AG08396 (cell line): ENCODE results near the gene FAF2.
"Not testable (repeated sequence)": the region's sequence is repeated elsewhere in the genome, so short reads cannot be mapped to it uniquely, and the experiment has no call there.

Source experiments
- DNase-seq: peaks from one replicate; pipeline ENCODE4 v3.0.0; 2012; ENCODE audit warnings: low spot score, mixed read lengths

Gene FAF2

GRCh38 chr5:176447978-176448608 lies at the start of gene FAF2:
Gene FAF2, plus strand, starts transcription at chr5:176448385. Its CDS starts 23 bp downstream, at chr5:176448408.
- DNase-seq, result peak; percentile 99

- no peak for DNase-seq
Observed at GRCh38 chr5:176400382-176401156, 47.6 kb upstream of the FAF2 start.

DNA sequence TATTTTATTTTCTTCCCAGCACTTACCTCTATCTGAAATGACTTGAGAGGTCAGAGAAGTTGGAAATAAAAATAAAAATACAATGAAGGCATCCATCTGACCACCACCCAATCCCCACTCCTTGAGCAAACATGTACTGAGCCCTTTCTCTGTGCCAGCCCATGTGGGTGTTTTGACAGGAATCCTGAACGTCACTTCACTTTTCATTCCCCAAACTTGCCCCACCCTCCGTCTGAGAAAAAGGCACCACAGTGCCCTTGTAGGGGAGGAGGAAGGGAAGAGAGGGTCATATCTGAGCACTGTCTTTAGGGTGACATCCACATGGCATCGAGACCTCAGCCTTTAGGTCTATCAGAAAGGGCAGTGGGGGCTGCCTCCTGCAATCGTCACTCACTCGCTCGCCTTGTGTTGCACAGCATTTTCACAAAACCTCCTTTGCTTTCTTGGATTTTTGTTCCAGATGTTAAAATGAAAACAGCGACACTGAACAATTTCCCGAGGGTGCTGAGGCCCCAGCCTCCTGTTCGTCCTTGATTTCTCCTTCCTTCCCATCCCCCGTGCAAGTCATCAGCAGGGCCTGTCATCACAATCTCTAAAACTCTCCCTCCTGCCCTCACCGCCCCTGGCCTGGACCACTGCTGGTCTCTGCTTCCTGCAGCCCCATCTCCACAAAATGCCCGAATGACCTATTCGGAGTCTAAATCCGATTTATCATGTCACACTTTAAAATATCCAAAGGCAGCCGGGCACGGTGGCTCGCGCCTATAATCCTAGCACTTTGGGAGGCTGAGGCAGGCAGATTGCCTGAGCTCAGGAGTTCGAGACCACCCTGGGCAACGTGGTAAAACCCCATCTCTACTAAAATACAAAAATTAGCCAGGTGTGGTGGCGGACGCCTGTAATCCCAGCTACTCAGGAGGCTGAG lies 46.6 kb upstream of the FAF2 start:
- no peak for DNase-seq

- DNase-seq, result no peak
Observed at GRCh38 chr5:176405656-176406435, 42.3 kb upstream of the FAF2 start.

DNA sequence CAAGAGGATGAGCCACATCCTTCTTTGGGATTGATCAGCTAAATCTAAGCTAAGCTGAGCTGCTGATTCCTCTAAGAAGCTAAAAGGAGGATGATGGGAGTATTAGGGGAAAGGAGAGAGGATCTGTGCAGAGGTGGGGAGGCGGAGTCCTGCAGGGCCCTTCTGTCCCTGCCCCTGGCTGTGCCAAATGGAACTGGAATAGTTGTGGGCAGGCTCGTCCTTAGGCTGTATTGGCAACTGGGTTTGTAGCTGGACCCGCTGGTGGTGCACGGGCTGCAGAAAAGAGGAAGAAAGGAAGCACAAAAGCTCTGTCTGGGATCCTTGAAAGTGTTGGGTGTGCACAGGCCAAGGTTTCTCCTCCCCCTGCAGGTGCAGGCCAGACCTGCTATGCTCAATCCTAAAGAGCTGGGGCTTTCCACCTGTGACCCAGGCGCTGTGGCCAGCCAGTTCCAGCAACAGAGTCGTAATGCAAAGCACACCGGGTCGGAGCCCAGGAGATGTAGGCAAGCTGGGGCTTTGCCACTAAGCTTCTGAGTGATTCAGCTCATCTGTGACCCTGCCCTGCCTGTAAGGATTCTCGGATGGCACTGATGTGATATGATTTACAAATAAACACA lies 41.6 kb upstream of the FAF2 start:
- no peak for DNase-seq

GRCh38 chr5:176407456-176408251 lies 40.5 kb upstream of the FAF2 start:
- DNase-seq, result no peak

GRCh38 chr5:176408252-176408573 lies 40.0 kb upstream of the FAF2 start:
- not testable (repeated sequence) for DNase-seq

- DNase-seq, result no peak
Observed at GRCh38 chr5:176408590-176408989, 39.6 kb upstream of the FAF2 start.

DNA sequence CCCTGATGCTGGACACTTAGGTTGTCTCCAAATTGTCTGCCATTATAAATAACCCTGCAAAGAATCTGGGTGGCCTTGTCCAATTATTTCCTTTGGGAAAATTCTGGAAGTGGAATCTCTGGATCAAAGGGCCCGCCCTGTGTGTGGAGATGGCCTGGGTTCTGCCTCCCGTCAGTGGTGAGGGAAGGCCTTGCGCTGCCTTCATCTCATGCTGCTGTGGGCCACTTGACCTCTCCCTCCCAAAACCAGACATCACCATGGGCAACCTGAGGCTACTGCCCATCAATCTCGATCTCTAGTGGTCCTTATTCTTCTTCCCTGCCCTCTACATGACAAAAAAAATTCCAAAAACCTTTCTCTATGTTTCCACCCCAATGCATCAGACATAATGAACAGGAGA lies 38.4 kb upstream of the FAF2 start:
- no peak for DNase-seq

DNA sequence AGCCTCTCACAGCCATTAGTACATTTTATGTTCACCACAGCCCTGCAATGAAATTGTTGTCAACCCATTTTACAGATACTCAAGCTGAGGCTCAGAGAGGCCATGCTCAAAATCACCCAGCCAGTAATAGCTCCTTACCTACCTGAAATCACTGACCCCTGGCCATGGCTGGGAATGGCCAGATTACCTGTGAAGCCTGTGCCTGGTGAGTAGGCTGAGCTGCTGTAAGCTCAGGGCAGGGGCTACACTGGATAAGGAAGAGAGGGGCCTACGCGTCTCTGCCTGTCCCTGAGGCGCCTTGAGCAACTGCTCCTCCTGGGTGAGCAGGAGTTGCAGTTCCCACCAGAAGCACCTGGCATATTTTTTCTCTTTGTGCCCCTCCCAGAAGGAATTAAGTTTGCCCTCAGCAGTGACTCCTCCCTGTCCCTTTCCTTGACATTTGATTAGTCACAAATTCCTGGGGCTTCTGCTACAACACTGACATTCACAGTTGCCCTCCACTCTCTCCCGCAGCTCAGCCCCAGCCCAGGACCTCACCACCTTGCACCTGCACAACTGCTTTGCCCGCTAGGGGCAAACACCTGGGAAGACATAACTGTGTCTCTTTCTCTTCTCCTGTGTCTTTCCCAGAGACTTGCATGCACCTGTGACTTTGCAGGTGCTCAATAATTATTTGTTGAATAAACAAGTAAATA lies 37.6 kb upstream of the FAF2 start:
- no peak for DNase-seq

DNA sequence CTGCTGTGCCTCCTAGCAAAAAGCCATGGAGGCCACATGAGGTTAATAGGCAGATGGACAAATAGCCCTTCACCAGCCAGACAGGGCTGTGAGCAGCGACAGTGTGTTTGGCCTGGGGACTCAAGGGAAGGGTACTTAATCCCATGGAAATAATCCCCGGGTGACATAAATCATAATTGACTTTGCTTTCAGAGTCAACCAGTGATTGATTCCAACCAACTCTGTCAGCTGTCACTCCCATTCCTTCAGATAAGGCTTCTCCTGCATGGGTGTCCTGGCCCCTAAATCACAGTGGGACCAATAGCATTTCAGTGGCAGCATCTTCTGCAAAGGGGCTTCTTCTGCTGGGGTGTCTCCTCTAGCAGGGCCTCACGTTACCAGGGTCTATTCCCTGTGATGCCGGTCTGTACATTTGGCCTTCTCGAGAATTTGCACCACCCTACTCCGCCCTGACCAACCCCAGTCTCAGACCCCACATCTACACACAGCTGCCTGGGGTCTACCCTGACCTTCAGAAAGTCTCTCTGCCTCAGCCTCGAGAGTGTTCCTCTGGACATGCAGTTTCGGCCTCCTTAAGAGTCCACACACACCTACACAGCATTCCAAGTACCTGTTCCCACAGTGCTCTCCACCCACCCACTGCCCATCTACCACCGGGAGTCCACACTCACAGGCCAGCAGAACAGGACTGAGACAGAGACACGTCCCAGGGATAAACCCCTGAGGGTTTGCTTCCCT lies 35.5 kb upstream of the FAF2 start:
- DNase-seq, result no peak

DNA sequence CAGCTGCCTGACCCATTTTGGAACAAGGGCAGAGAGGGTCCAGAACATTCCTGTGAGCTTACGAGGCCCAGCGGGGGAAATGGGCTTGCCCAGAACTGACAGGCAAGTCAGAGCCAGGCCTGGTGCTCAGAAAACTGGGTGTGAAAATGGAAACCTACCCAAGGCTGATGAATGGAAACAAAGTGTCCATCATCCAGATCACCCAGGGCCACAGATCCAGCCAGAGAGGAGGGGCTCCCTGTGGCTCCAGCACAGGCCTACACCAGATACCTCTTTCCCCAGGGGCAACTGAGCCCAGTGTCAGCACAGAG lies 35.0 kb upstream of the FAF2 start:
- DNase-seq, result peak; percentile 70

GRCh38 chr5:176413709-176414191 lies 34.4 kb upstream of the FAF2 start:
- DNase-seq, result no peak

DNA sequence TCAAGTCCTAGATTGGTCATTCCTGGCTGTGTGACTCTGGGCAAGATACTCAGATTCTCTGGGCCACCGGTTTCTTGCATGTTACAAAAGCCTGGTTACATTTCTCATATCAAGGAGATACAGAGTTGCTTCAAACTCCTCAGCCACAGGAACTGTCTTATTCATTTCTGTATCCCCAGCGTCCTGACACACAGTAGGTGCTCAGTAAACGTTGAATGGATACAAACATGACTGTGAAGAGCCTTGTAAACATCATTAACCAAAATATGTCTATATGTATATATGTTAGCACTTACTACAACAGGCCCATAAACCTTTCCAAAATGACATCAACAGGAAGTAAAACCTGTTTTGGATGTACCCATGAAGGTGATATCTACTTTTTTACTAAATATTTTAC lies 33.5 kb upstream of the FAF2 start:
- no peak for DNase-seq

GRCh38 chr5:176415240-176415951 lies 32.8 kb upstream of the FAF2 start:
- no peak for DNase-seq

DNA sequence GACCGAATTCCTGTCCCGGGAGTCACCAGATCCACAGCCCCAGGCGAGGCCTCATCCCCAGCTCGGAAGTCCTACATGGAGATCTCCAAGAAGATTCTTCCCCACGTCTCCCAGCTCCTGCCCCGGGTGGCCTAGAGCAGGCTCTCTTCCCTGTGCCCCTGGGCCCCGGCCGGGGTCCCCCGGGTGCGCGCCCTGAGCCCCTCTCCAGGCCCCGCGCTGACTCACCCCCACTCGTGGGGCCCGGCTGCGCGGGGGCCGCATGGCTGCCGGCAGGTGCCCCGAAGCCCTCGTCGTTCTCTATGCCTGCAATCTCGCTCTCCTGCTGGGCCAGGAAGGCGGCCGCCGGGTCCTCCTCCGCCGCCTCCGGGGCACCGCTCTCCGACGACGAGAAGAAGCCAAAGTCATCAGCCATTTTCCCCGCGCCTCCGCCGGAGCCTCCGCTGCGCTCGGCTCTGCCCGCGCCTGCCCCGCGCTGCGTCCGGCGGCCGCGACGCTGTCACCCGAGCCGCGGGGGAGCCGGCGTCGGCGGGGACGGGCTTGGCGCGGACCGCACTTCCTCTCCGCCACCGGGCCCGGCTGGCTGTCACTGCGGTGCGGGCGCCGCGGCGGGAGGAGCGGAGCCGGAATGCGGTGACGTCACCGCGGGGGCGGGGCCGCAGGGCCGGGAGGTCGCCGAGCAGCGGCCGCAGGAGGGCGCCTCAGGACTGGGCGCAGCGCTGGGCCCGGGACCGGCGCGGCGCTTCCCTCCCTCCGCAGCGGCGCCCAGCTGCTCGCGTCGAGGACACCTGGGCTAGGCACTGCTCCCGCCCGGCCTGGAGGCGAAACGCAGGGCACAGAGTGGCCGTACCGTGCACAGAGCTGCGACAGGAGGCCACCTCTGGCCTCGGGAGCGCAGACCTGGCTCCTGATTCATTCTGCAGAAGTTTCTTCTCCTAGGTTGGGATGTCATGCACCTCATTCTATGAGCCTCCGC lies 31.9 kb upstream of the FAF2 start, which contains the start of gene CLTB:
Gene CLTB (minus strand): TSS at position 588 of the 973 bp plus-strand sequence. CDS start 176 bp downstream, at position 412.
- DNase-seq, result peak; percentile 97

DNA sequence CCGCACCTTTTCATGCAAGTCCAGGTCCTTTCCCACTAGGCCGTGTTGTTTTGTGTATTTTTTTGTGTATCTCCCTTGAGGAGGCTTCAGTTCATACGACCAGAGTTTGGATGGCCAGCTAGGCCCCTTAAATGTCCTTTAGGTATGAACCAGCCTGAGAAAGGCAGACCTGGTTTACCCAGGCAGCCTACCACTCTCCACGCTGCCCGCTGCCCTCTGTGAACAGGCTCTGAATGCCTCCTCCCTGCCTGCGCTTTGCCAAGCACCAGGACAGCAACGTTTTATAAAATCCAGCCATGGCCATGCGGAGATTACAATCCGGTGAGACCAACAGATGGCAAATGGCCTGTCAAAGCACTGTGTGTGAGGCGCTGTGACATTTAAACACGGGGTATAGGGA lies 31.2 kb upstream of the FAF2 start:
- no peak for DNase-seq
